Inflammatory macrophage treated with lipopolysaccharide for 4 hours (primary cell): ENCODE results near the gene RNF145.
"Not testable (repeated sequence)": the region's sequence is repeated elsewhere in the genome, so short reads cannot be mapped to it uniquely, and the experiment has no call there.

Experiments
- DNase-seq: peaks from one replicate; pipeline ENCODE4 v3.0.0-alpha.2; 2020

The RNF145 gene

DNA sequence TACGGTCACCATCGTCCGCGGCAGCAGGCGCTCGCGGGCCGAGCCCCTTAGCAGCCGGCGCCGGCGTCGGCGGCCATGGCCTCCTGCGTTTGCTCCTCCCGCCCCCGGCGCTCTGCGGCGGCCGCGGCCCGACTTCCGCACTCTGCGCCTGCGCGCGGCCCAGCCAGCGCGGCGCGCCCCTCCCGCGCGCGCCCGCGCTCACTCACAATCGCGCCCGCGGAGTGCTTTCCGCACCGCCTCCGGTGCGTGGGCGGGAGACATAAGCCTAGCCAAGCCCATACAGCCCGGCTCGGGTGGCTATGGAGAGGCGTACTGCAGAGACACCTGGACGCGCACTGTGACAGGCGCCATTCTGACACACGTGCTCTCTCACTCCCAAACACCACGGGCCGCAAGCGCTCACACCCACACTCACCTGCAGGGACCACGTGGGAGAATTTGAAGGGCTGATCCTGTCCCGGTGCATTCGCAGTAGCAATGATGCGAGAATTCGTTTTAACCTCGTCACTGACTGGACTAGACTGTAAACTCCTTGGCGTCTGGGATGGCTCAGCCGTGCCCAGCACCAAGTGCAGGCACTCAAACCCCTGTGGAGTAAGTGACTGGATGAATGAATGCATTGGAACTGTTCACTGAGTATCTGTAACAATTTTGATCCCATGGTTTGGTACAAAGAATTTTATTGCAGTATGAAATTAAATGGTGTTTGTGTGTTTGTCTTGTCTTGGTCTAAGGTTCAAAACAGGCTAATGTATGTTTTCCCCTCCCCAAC is at the start of gene RNF145:
Gene RNF145, minus strand, starts transcription at position 116 of the 772 bp plus-strand sequence. CDS start 5,936 bp downstream, outside the sequence.
- peak; percentile 93 for DNase-seq

- no peak for DNase-seq
Observed at GRCh38 chr5:159258361-159258760, 49.0 kb upstream of the RNF145 start.

DNA sequence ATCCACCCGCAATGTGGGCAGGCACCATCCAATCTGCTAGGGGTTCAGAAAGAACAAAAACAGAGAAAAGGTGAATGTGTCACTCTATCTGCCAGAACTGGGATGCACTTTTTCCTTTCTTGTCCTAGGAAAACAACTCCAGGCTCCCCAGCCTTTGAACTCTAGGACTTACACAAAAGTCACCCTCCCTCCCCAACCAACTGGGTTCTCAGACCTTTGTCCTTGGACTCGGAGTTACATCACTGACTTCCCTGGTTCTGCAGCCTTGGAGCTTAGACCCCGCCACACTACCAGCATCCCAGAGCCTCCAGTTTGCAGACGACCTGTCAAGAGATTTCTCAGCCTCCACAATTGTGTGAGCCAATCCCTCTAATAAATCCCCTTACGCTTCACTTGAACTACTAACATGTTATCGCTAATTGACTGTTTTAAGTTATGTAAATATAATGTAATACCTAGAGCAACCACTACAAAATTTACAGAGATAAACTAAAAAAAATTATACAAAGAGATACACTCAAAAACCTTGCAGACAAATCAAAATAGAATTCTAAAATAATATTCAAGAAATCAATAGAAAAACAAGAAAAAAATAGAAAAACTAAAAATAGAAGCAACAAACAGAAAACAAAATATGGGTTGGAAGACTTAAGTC is 48.4 kb upstream of the RNF145 start:
- DNase-seq: no peak

DNA sequence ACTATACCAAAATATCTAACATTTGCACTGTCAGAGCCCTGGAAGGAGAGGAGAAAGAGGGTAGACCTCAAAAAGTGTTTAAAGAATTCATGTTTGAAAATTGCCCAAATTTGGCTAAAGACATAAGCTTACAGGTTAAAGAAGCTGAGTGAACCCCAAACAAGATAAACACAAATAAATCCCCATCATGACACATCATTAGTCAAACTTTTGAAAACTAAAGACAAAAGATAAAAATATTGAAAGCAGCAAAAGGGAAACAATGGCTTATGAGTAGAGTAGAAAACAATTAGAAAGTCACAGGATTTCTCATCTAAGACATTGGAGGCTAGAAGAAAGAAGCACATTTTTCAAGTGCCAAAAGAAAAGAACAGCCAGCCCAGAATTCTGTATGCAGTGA is 47.7 kb upstream of the RNF145 start:
- no peak for DNase-seq

DNA sequence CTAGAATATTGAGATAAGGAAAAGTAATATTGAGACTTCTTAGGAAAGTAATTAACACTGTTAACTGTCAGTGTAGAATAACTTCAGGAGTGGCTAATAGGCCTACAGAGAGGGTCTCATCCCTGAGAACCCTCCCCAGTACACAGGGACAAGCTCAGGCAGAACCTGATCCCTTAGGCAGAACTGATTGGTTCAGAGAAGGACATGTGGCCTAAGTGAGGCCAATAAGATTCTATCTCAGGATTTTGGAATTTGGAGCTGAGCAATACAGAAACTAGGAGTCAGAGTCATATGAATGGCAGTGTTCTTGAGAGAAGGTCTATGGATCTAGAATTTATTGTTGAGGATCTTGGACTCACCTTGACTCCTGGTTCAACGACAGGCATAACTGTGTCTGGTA is 42.8 kb upstream of the RNF145 start:
- no peak for DNase-seq

DNA sequence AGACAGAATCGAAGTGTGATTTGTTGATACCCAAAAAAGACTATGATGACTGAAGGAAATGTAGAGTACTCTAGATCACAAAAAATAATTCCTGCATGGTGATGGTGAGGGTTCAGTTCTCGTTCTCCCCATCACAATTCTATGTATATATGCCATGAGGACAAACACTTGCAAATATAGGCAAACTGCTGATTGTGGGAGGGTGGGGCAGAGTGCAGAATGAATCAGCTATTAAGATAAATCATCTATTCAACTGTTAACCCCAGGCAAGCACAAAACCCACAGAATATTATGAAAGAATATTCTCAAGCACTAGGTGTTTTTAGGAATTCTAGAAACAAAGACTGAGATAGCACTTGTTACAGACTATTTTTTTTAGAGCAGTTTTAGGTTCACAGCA is 39.8 kb upstream of the RNF145 start:
- DNase-seq: no peak

DNA sequence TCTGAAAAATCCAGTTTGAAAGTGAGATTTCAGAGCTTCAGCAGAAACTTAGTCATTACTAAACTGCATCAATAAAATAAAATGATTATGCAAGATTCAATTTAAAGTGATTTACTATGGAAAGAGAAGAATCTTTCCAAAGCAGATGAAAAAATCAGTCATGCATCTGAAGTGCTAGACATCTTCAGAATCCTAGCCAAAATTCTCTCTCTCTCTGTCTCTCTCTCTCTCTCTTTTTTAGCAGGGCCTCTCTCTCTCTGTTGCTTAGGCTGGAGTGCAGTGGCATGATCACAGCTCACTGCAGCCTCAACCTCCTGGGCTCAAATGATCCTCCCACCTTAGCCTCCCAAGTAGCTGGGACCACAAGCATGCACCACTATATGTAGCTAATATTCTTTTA is 35.5 kb upstream of the RNF145 start:
- no peak for DNase-seq

DNA sequence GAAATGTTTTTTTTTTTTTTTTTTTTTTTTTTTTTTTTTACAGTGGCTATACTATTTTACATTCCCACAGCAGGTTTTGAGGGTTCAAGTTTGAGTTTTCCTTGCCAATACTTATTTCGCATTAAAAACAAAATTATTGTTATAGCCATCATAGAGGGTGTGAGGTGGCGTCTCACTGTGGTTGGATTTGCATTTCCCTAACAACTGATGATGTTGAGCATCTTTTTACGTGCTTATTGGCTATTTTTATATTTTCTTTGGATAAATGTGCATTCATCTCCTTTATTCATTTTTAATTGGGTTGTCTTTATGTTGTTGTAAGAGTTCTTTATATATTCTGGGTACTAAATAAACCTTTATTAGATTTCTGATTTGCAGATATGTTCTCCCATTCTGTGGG is 34.8 kb upstream of the RNF145 start:
- DNase-seq: no peak

DNA sequence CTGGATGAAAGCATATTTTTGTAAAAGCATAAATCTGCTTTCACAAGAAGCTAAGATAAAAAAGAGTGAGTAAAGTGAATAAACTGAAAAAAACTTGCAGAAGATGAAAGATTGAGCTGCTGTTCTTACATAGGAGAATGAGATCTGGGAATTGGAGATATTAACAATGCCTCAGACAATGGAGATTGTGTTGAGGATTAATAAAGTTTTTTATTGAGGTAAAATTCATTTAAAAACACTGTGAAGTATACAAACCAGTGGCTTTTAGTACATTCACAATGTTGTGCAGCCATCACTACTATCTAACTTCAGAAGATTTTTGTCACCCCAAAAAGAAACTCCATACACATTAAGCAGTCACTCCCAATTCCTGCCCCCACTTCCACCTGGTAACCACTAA is 34.0 kb upstream of the RNF145 start:
- DNase-seq: no peak

DNA sequence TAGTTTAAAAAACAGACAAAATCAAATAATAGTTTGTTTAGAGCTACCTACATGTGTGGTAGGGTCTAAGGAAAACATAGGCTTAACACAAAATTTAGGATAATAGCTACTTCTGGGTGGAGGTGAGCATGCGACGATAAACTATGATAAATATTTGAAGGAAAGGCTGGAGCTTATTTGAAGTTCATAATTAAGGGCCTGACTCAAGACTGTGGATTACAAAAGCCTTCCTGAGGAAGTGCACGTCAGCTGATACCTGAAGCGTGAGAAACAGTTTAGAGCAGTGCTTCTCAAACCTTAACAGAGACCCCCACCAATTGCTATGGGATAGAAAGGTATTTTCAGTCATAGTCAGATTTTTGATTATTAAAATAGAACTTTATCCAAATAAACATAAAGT is 33.3 kb upstream of the RNF145 start:
- DNase-seq: peak; percentile 23

DNA sequence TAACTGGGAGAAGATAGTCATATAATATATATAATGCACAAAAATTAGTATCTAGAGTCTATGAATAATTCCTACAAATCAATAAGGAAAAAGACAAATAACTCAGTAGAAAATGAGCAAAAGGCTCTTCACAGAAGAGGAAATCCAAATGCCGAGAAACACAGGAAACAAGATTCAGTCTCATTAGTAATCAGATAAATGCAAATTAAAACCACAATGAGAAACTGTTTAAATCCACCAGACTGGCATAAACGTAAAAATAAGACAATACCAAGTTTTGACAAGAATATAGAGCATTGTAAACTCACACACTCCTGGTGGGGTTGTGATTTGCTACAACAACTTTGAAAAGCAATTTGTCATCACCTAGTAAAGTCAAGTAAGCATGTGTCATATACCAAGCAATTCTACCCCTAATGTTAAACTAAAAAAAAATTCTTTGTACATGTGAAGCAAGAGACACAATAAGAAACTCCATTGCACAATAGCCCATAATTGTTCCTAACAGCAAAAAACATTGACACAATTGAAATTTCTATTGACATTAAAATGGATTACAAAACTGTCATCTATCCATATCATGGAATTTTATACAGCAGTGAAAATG is 32.7 kb upstream of the RNF145 start:
- DNase-seq: peak; percentile 46

GRCh38 chr5:159240301-159240870 is 31.0 kb upstream of the RNF145 start:
- DNase-seq: peak; percentile 87

DNA sequence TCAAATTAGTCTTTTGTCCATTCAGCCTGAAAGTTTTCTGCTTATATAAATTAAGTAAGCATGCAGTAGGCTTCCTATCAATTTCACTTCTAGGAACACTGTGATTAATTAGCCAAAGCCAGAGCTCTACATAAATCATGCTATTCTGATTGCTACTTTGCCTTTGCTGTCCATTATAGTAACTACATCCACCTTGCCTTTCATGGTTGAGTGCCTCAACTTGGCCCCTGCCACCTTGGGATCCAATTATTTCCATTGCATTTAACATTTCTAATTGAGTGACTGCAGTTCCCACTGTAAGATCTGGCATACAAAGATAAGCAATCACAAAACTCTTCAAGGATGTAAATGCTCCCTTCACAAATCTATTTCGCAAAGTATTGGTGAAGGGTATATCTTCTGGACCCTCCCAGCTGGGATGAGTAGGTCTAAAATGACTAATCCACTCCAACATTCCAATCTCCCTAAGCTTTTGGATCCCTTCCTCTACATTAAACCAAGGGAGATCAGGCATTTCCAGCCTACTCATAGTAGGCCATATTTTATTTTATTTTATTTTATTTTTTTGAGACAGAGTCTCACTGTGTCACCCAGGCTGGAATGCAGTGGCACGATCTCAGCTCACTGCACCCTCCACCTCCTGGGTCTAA is 26.6 kb upstream of the RNF145 start:
- not testable (repeated sequence) for DNase-seq

DNA sequence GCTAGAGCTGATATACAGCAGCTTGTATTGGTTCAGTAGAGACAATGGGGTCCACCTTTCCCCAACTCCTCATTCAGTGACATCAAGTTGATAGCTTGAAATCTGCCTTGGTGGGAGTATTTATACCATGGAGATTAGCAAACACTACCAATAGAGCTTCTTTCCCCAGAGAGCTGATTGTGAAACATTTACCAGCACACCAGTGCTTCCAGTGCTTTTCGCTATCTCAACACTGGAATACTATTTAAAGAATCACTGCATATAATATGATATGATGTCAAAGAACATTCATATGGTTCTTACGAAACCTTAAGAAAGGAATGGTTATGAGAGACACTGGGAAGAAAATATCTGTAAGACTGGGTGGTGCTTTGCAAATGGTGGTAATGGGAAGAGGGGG is 21.8 kb upstream of the RNF145 start:
- no peak for DNase-seq

DNA sequence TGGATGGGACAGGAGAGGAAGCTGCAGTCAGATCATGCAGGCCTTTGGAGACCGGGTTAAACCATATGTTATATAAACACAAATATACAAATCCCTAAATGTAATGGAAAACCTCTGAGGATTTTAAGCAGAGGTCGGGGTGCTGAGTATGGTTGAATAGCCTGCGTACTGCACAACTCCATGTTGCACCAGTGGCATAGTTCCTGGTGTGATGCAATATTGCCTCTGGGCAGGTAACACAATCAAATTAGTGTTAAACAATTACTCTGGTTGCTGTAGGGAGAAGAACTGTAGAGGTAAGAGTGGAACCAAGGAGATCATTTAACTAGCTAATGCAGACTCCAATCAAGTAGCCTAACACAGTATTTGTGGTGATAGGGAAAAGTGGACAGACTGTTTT is 21.3 kb upstream of the RNF145 start:
- no peak for DNase-seq

DNA sequence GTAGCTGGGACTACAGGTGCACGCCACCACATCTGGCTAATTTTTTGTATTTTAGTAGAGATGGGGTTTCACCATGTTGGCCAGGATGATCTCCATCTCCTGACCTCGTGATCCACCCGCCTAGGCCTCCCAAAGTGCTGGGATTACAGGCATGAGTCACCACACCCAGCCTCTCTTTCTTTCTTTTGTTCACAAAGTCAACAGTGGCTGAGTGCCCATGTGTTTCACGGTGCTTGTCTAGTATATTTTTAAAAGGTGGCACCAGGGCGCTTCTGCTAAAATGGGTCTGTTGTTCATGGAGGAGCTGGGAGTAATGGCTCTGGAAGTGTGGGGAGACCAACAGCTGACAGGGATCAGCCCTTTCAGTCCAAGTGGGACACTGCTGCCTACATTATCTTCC is 18.7 kb upstream of the RNF145 start:
- not testable (repeated sequence) for DNase-seq

DNA sequence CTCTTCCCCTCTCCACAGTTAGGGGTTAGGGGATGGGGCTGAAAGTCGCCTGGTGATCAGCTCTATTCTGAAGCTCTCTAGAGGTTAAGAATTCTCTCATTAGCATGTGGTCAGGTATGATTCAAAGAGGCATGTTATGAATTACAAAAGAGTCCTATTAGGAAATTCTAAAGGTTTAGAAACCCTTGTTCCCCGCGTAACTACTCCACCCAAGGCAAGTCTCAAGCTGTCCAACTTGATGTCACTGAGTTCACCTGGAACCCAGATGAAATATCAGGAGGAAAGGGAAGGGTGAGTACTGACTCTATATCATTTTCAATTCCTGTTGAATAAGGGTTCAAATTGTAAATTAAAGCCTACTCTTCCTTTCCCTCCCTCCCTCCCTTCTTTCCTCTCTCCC is 18.1 kb upstream of the RNF145 start:
- peak; percentile 40 for DNase-seq

- DNase-seq: no peak
Observed at GRCh38 chr5:159226451-159226850, 17.1 kb upstream of the RNF145 start.

DNA sequence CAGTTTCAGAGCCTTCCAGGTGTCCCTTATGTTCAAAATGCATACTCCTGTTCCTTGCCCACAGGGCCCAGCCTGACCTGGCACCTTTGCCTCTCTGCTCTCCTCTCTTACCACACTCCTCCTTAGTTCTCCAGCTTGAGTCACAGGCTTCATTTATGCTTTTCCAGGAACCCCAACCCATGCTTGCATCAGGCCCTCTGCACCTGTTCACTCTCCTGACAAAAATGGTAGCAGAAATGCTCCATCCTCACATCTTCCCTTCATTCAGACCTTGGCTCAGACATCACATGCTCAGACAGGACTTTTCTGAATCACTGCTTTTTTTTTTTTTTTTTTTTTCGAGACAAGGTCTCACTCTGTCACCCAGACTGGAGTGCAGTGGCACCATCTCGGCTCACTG is 15.1 kb upstream of the RNF145 start:
- DNase-seq: no peak

GRCh38 chr5:159223469-159223868 is 14.1 kb upstream of the RNF145 start:
- no peak for DNase-seq

DNA sequence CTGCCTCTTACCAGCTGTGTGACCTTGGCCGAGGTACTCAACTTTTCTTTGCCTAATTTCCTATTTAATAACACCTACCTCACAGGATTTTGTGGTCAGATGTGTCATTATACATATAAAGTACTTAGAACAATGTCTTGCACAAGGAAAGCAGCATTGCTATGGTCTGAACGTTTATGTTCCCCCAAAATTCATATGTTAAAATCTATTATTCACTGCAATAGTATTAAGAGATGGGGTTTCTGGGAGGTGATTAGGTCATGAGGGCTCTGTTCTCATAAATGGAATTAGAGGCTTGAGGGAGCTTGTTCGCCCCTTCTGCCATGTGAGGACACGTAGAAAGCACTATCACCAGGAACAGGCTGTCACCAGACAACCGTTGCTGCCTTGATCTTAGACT is 10.9 kb upstream of the RNF145 start:
- no peak for DNase-seq

DNA sequence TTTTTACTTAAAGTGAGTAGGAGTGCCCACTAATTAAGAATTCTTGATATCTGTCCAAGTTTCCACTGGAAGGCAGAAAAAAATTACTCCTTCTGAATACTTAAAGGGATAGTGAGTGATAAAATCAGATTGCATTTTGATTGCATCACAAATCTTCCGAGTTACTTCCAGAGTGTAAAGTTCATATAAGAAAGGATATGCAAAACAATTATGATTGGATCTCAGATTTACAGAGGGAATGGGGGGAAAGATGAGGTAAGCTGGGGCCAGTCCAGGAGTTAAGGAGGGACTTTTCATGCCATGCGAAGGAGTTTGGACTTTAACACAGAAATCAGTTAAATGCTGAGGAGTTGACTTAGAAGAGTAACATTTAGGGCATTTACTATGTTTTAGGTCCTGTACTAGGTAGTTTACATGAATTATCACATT is 9.3 kb upstream of the RNF145 start:
- no peak for DNase-seq

- DNase-seq: no peak
Observed at GRCh38 chr5:159217236-159217635, 7.9 kb upstream of the RNF145 start.
